ENCODE data around the gene GJC2. TPM values are rescaled to one million over a fixed set of nuclear protein-coding genes. Genes with fewer than 3 reads are reported as not detected.

Gene GJC2
- total RNA-seq, 1 experiment from 2014 or later: 0.72 TPM

DNA sequence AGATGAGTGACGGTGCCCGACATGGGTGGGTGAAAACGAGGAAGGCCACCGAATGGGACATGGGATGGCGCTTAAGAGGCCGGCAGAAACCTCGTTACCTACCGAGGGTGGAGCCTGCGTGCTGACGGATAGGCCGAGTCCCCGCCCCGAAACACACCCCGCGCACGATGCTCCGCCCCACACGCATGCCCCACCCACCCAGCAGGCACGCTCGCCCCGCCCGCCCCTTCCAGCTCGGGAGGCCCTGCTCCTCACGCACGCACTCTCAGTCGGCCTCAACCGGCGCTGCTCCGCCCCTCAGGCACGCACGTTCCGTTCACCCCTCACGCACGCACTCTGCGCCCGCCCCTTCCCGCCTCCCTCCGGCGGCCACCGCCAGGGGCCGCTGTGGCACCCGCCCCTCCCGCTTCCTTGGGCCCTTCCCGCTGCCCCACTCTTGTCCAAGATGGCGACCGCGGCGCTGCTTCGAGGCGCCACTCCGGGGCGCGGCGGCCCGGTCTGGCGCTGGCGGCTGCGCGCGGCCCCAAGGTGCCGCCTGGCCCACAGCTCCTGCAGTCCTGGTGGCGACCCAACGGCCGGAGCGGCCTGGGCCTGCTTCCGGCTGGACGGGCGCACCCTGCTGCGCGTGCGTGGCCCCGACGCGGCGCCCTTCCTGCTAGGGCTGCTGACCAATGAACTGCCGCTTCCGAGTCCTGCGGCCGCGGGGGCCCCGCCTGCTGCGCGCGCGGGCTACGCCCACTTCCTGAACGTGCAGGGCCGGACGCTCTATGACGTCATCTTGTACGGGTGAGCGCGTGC lies 15.8 kb downstream of the GJC2 start, which contains the start of gene IBA57 (continued):
- TF ChIP-seq, protein P1, sequence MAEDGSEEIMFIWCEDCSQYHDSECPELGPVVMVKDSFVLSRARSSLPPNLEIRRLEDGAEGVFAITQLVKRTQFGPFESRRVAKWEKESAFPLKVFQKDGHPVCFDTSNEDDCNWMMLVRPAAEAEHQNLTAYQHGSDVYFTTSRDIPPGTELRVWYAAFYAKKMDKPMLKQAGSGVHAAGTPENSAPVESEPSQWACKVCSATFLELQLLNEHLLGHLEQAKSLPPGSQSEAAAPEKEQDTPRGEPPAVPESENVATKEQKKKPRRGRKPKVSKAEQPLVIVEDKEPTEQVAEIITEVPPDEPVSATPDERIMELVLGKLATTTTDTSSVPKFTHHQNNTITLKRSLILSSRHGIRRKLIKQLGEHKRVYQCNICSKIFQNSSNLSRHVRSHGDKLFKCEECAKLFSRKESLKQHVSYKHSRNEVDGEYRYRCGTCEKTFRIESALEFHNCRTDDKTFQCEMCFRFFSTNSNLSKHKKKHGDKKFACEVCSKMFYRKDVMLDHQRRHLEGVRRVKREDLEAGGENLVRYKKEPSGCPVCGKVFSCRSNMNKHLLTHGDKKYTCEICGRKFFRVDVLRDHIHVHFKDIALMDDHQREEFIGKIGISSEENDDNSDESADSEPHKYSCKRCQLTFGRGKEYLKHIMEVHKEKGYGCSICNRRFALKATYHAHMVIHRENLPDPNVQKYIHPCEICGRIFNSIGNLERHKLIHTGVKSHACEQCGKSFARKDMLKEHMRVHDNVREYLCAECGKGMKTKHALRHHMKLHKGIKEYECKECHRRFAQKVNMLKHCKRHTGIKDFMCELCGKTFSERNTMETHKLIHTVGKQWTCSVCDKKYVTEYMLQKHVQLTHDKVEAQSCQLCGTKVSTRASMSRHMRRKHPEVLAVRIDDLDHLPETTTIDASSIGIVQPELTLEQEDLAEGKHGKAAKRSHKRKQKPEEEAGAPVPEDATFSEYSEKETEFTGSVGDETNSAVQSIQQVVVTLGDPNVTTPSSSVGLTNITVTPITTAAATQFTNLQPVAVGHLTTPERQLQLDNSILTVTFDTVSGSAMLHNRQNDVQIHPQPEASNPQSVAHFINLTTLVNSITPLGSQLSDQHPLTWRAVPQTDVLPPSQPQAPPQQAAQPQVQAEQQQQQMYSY (CRISPR knock-in tag; IDR thresholded peaks at IDR 0.05): 0 out of 2 replicates have a peak, but pooled peaks have one; percentile 9
- TF ChIP-seq JAZF1 (CRISPR knock-in tag; IDR thresholded peaks at IDR 0.05) (no peak), ZNF232 (CRISPR knock-in tag; IDR thresholded peaks at IDR 0.05) (0 out of 2 replicates have a peak, but pooled peaks have one; percentile 41), MXD4 (CRISPR knock-in tag; IDR thresholded peaks at IDR 0.05; ENCODE audit: borderline replicate concordance) (no peak), ZNF671 (CRISPR knock-in tag; IDR thresholded peaks at IDR 0.05) (no peak), FOXP1 (CRISPR knock-in tag; IDR thresholded peaks at IDR 0.05; ENCODE audit: borderline replicate concordance) (peak; percentile 77), RORB (CRISPR knock-in tag; IDR thresholded peaks at IDR 0.05) (no peak), ZNF263 (CRISPR knock-in tag; IDR thresholded peaks at IDR 0.05; ENCODE audit: low read depth) (no peak), OVOL2 (CRISPR knock-in tag; IDR thresholded peaks at IDR 0.05; ENCODE audit: borderline replicate concordance) (peak; percentile 44; the same call in 1 of the 2 replicates), ZNF396 (CRISPR knock-in tag; IDR thresholded peaks at IDR 0.05; ENCODE audit: borderline replicate concordance) (no peak), JUN (CRISPR knock-in tag; IDR thresholded peaks at IDR 0.05) (0 out of 2 replicates have a peak, but pooled peaks have one; percentile 75), ZNF423 (CRISPR knock-in tag; IDR thresholded peaks at IDR 0.05) (peak; percentile 24; the same call in 1 of the 2 replicates)
- TF ChIP-seq, protein P2, sequence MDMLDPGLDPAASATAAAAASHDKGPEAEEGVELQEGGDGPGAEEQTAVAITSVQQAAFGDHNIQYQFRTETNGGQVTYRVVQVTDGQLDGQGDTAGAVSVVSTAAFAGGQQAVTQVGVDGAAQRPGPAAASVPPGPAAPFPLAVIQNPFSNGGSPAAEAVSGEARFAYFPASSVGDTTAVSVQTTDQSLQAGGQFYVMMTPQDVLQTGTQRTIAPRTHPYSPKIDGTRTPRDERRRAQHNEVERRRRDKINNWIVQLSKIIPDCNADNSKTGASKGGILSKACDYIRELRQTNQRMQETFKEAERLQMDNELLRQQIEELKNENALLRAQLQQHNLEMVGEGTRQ (CRISPR knock-in tag; IDR thresholded peaks at IDR 0.05): no peak
- TF ChIP-seq, protein P3, sequence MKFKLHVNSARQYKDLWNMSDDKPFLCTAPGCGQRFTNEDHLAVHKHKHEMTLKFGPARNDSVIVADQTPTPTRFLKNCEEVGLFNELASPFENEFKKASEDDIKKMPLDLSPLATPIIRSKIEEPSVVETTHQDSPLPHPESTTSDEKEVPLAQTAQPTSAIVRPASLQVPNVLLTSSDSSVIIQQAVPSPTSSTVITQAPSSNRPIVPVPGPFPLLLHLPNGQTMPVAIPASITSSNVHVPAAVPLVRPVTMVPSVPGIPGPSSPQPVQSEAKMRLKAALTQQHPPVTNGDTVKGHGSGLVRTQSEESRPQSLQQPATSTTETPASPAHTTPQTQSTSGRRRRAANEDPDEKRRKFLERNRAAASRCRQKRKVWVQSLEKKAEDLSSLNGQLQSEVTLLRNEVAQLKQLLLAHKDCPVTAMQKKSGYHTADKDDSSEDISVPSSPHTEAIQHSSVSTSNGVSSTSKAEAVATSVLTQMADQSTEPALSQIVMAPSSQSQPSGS (CRISPR knock-in tag; IDR thresholded peaks at IDR 0.05; ENCODE audit: borderline replicate concordance, low read depth): no peak
- TF ChIP-seq, protein P4, sequence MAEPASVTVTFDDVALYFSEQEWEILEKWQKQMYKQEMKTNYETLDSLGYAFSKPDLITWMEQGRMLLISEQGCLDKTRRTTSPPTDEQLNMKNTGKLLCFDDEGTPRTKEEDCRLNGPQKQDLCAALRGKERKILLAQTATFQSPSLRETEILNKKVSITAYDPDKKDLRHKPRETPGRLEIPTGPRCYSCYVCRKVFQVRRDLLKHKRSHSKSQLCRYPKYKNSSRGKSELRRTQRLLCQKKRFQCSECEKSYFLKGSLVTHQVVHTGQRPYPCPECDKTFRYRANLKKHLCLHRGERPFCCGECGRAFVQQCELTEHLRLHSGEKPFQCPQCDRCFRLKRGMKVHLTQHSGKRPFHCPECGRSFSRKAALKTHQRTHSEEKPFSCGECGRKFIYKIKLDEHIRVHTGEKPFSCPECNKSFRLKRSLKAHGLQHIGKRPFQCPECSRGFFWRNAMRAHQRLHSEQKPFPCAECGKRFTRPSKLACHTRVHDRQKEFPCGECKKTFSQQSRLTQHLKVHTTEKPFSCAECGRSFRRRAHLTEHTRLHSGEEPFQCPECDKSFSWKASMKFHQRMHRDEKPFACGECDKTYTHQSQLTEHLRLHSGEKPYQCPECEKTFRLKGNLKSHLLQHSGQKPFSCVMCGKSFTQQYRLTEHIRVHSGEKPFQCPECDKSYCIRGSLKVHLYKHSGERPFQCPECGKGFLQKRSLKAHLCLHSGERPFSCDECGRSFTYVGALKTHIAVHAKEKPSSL (CRISPR knock-in tag; conservative IDR thresholded peaks at IDR 0.05): no peak
- TF ChIP-seq, protein P5, sequence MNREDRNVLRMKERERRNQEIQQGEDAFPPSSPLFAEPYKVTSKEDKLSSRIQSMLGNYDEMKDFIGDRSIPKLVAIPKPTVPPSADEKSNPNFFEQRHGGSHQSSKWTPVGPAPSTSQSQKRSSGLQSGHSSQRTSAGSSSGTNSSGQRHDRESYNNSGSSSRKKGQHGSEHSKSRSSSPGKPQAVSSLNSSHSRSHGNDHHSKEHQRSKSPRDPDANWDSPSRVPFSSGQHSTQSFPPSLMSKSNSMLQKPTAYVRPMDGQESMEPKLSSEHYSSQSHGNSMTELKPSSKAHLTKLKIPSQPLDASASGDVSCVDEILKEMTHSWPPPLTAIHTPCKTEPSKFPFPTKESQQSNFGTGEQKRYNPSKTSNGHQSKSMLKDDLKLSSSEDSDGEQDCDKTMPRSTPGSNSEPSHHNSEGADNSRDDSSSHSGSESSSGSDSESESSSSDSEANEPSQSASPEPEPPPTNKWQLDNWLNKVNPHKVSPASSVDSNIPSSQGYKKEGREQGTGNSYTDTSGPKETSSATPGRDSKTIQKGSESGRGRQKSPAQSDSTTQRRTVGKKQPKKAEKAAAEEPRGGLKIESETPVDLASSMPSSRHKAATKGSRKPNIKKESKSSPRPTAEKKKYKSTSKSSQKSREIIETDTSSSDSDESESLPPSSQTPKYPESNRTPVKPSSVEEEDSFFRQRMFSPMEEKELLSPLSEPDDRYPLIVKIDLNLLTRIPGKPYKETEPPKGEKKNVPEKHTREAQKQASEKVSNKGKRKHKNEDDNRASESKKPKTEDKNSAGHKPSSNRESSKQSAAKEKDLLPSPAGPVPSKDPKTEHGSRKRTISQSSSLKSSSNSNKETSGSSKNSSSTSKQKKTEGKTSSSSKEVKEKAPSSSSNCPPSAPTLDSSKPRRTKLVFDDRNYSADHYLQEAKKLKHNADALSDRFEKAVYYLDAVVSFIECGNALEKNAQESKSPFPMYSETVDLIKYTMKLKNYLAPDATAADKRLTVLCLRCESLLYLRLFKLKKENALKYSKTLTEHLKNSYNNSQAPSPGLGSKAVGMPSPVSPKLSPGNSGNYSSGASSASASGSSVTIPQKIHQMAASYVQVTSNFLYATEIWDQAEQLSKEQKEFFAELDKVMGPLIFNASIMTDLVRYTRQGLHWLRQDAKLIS (CRISPR knock-in tag; IDR thresholded peaks at IDR 0.05; ENCODE audit: borderline replicate concordance): no peak
- TF ChIP-seq, protein P6, sequence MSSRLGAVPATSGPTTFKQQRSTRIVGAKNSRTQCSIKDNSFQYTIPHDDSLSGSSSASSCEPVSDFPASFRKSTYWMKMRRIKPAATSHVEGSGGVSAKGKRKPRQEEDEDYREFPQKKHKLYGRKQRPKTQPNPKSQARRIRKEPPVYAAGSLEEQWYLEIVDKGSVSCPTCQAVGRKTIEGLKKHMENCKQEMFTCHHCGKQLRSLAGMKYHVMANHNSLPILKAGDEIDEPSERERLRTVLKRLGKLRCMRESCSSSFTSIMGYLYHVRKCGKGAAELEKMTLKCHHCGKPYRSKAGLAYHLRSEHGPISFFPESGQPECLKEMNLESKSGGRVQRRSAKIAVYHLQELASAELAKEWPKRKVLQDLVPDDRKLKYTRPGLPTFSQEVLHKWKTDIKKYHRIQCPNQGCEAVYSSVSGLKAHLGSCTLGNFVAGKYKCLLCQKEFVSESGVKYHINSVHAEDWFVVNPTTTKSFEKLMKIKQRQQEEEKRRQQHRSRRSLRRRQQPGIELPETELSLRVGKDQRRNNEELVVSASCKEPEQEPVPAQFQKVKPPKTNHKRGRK (CRISPR knock-in tag; IDR thresholded peaks at IDR 0.05; ENCODE audit: borderline replicate concordance): no peak
